HepG2 (cell line): ENCODE data around the gene FAM89B. TPM values are rescaled to one million over a fixed set of nuclear protein-coding genes. Genes with fewer than 3 reads are reported as not detected.

Experiments
- ATAD3A ChIP-seq: sonication (generic); formaldehyde crosslinking; IDR thresholded peaks from 2 replicates; pipeline ENCODE4 v1.4.0; 2020; ENCODE audit warnings: missing genetic modification reagents
- BRD4 ChIP-seq: sonication (generic); formaldehyde crosslinking; IDR thresholded peaks from 2 replicates; pipeline ENCODE4 v1.4.0; 2020; ENCODE audit warnings: missing genetic modification reagents
- CBX1 ChIP-seq: IDR thresholded peaks from one replicate; pipeline ENCODE4 v1.6.1; 2016; ENCODE audit warnings: antibody characterized with exemption, low read depth
- CHD4 ChIP-seq: fragments of 200-600 bp; sonication (generic); IDR thresholded peaks from 2 replicates; pipeline ENCODE4 v1.7.0; 2017; ENCODE audit warnings: mild to moderate bottlenecking, low read length, borderline replicate concordance
- DRAP1 ChIP-seq: IDR thresholded peaks from 2 replicates; pipeline ENCODE4 v1.6.1; 2016; ENCODE audit warnings: missing genetic modification reagents, missing compliant biosample characterization
- GLI4 ChIP-seq: sonication (generic); formaldehyde crosslinking; IDR thresholded peaks from 2 replicates; pipeline ENCODE4 v1.5.1; 2020; ENCODE audit warnings: missing genetic modification reagents, mild to moderate bottlenecking, moderate library complexity, borderline replicate concordance
- HNF1B ChIP-seq: sonication (generic); formaldehyde crosslinking; IDR thresholded peaks from 2 replicates; pipeline ENCODE4 v1.5.1; 2020; ENCODE audit warnings: mild to moderate bottlenecking, moderate library complexity, missing genetic modification reagents
- HNF4G ChIP-seq, 2 experiments: sonication (generic) in 1 of 2; formaldehyde crosslinking in 1 of 2; IDR thresholded peaks; 2 replicates each; pipeline versions ENCODE4 v1.4.0 to v1.6.1; 2011 to 2020; ENCODE audit warnings: borderline replicate concordance in 2 of 2, low read depth in 2 of 2, mild to moderate bottlenecking in 2 of 2, low read length in 1 of 2, missing genetic modification reagents in 1 of 2, moderate library complexity in 1 of 2
- IKZF5 ChIP-seq: IDR thresholded peaks from 2 replicates; pipeline ENCODE4 v1.6.1; 2018; ENCODE audit warnings: missing genetic modification reagents, mild to moderate bottlenecking, missing compliant biosample characterization
- MAX ChIP-seq: IDR thresholded peaks from 2 replicates; pipeline ENCODE4 v1.6.1; 2012; ENCODE audit warnings: inconsistent platforms
- MYC ChIP-seq: sonication (generic); formaldehyde crosslinking; IDR thresholded peaks from 2 replicates; pipeline ENCODE4 v1.9.0; 2021; ENCODE audit warnings: missing genetic modification reagents, borderline replicate concordance
- PHF20 ChIP-seq: sonication (generic); formaldehyde crosslinking; IDR thresholded peaks from 2 replicates; pipeline ENCODE4 v1.5.0; 2020; ENCODE audit warnings: mild to moderate bottlenecking, missing genetic modification reagents
- PHF21A ChIP-seq: sonication (generic); formaldehyde crosslinking; IDR thresholded peaks from 2 replicates; pipeline ENCODE4 v1.5.0; 2020; ENCODE audit warnings: mild to moderate bottlenecking, missing genetic modification reagents
- POLR2G ChIP-seq: fragments of 200-400 bp; formaldehyde crosslinking; IDR thresholded peaks from 2 replicates; pipeline ENCODE4 v1.6.1; 2018; ENCODE audit warnings: mild to moderate bottlenecking, low read depth, low read length, moderate library complexity
- REL ChIP-seq: sonication (generic); formaldehyde crosslinking; conservative IDR thresholded peaks from 2 replicates; pipeline ENCODE4 v1.8.0; 2022; ENCODE audit warnings: mild to moderate bottlenecking, missing genetic modification reagents, moderate library complexity
- SUZ12 ChIP-seq: fragments of 150-350 bp; IDR thresholded peaks from 2 replicates; pipeline ENCODE4 v1.6.1; 2014; ENCODE audit warnings: low read depth, low read length
- THAP9 ChIP-seq: sonication (generic); formaldehyde crosslinking; IDR thresholded peaks from 2 replicates; pipeline ENCODE4; 2020; ENCODE audit warnings: missing genetic modification reagents, mild to moderate bottlenecking, borderline replicate concordance
- ZMYM2 ChIP-seq: sonication (generic); formaldehyde crosslinking; IDR thresholded peaks from 2 replicates; pipeline ENCODE4 v1.8.0; 2022; ENCODE audit warnings: mild to moderate bottlenecking, missing genetic modification reagents
- ZNF280B ChIP-seq: sonication (generic); formaldehyde crosslinking; IDR thresholded peaks from 2 replicates; pipeline ENCODE4 v1.5.0; 2020; ENCODE audit warnings: missing genetic modification reagents, mild to moderate bottlenecking, borderline replicate concordance
- ZNF572 ChIP-seq: sonication (generic); formaldehyde crosslinking; IDR thresholded peaks from 2 replicates; pipeline ENCODE4 v1.5.1; 2020; ENCODE audit warnings: mild to moderate bottlenecking, missing genetic modification reagents
- ZNF629 ChIP-seq: sonication (generic); formaldehyde crosslinking; conservative IDR thresholded peaks from 2 replicates; pipeline ENCODE4 v1.5.0; 2020; ENCODE audit warnings: missing genetic modification reagents
- polyA plus RNA-seq, 8 experiments: library from polyadenylated mRNA; depleted of rRNA in 3 of 8; stranded (reverse) in 7 of 8; unstranded in 1 of 8; fragments of >200 nt; fragmentation: Illumina TruSeq in 4 of 8; extraction: Trizol in 4 of 8; gene quantifications; 2 replicates each; pipeline versions ENCODE4 v1.2.1 to v1.2.3, GENCODE V29; 2011 to 2016; ENCODE audit warnings: low read depth in 4 of 8, missing spikeins in 1 of 8, mixed read lengths in 1 of 8; ENCODE audit not compliant: insufficient read depth in 1 of 8
- total RNA-seq, 5 experiments: library from RNA; depleted of rRNA; stranded (reverse); fragments of >200 nt; fragmentation: Illumina TruSeq; extraction: Trizol; gene quantifications; 2 replicates each; pipeline ENCODE4 v1.2.3, GENCODE V29; 2016; ENCODE audit warnings: low read depth in 1 of 5

The FAM89B gene
- total and polyA plus RNA-seq, 2 of the 13 experiments (the other 11 are each of a cell fraction or from before 2014, with no cell fraction given): 5.7 to 8.0 TPM

- peak; percentile 34; the same call in 1 of the 2 replicates for TF ChIP-seq HNF1B (CRISPR knock-in tag)
- TF ChIP-seq SUZ12: no peak
- TF ChIP-seq THAP9 (CRISPR knock-in tag): no peak
- 0 out of 2 replicates have a peak, but pooled peaks have one; percentile 10 for TF ChIP-seq PHF21A (CRISPR knock-in tag)
- 0 out of 2 replicates have a peak, but pooled peaks have one; percentile 3 for TF ChIP-seq PHF20
- 0 out of 2 replicates have a peak, but pooled peaks have one; percentile 13 for TF ChIP-seq BRD4 (CRISPR knock-in tag)
- no peak for TF ChIP-seq REL (CRISPR knock-in tag)
- no peak for TF ChIP-seq CBX1
- TF ChIP-seq ZNF572 (CRISPR knock-in tag): no peak
- 0 out of 2 replicates have a peak, but pooled peaks have one; percentile 12 for TF ChIP-seq DRAP1 (CRISPR knock-in tag)
- no peak for TF ChIP-seq ZNF280B (CRISPR knock-in tag)
- peak; percentile 49; the same call in 1 of the 2 replicates for TF ChIP-seq ZMYM2
- TF ChIP-seq CHD4: no peak; the same call in none of the 2 replicates
- peak; percentile 29 for TF ChIP-seq POLR2G
- 0 out of 2 replicates have a peak, but pooled peaks have one; percentile 3 for TF ChIP-seq HNF4G (IDR thresholded peaks at IDR 0.05; ENCODE audit: borderline replicate concordance, low read depth, low read length)
- TF ChIP-seq HNF4G (CRISPR knock-in tag; IDR thresholded peaks at IDR 0.05; ENCODE audit: borderline replicate concordance, low read depth): no peak
- no peak for TF ChIP-seq ATAD3A (CRISPR knock-in tag)
- TF ChIP-seq GLI4 (CRISPR knock-in tag): no peak
- no peak for TF ChIP-seq MYC (CRISPR knock-in tag)
- 0 out of 2 replicates have a peak, but pooled peaks have one; percentile 16 for TF ChIP-seq IKZF5 (CRISPR knock-in tag)
- TF ChIP-seq MAX: no peak; the same call in 1 of the 2 replicates
- TF ChIP-seq ZNF629 (CRISPR knock-in tag): peak; percentile 97
Observed at GRCh38 chr11:65574811-65575567, 2.7 kb downstream of the FAM89B start (continued).
